ENCODE measurements around the gene CDC25B.

Gene CDC25B

DNA sequence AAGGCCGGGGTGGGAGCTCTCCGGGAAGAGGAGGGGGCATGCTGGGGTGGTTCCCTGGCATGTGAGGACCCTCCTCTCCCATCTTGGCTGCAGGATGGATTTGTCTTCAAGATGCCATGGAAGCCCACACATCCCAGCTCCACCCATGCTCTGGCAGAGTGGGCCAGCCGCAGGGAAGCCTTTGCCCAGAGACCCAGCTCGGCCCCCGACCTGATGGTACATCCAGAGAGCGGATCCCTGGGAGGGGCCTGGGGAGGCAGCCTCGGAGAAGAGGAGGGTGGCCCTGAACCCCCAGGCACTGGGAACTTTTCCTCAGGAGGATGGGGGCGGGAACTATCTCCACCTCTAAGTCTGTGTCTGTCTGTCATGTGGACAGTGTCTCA, 4.8 kb downstream of the CDC25B start:
- WGBS = over 99% methylated on average over 8 of the region's 8 CpGs
- no peak overlapping the region for H2AFZ ChIP-seq (ENCODE audit: low read depth, low read length)
- H3K9ac ChIP-seq (ENCODE audit: low read length) = peak overlapping the region; percentile 25
- no peaks in the 10 kb centered on the region for H3K9me3 ChIP-seq (ENCODE audit: control insufficient read depth, low read length)
- H3K18ac ChIP-seq (ENCODE audit: low read depth in 1 of 2, low read length in 2 of 2) = no peak overlapping the region
- H2BK12ac ChIP-seq (ENCODE audit: low read length in 2 of 2) = peak overlapping the region in 1 of 2 experiments; percentile 12
- H3K23ac ChIP-seq (ENCODE audit: low read length in 2 of 2) = no peak overlapping the region
- H3K4ac ChIP-seq (ENCODE audit: low read depth in 1 of 2, low read length in 2 of 2) = no peak overlapping the region
- H3K79me1 ChIP-seq (replicated peaks; ENCODE audit: low read length, poor library complexity, severe bottlenecking) = peaks cover 30% of the 10 kb centered on the region
- no peak overlapping the region for H3K4me3 ChIP-seq (ENCODE audit: insufficient read depth in 1 of 2, low read depth in 1 of 2, low read length in 2 of 2)
- no peaks in the 10 kb centered on the region for H3K27me3 ChIP-seq (ENCODE audit: control insufficient read depth in 1 of 2, insufficient read depth in 1 of 2, low read length in 2 of 2)
- no peak overlapping the region for H3K14ac ChIP-seq (ENCODE audit: low read length in 2 of 2)
- no peak overlapping the region for H2BK15ac ChIP-seq (ENCODE audit: low read depth, poor library complexity, severe bottlenecking)
- no peak overlapping the region for H3K27ac ChIP-seq (ENCODE audit: low read length, poor library complexity, severe bottlenecking)
- peak overlapping the region; percentile 5 for H4K8ac ChIP-seq (ENCODE audit: low read length)
- peaks cover 37% of the 10 kb centered on the region for H3K4me1 ChIP-seq (ENCODE audit: control insufficient read depth, insufficient read depth, low read depth, low read length)
- DNase-seq = no peak
- H3K4me2 ChIP-seq (ENCODE audit: low read length, poor library complexity, severe bottlenecking) = no peak overlapping the region
- H2BK5ac ChIP-seq (ENCODE audit: low read depth, low read length, poor library complexity, severe bottlenecking) = no peak overlapping the region
- peaks cover 69 to 85% of the 10 kb centered on the region in 2 experiments for H3K36me3 ChIP-seq (ENCODE audit: control insufficient read depth in 1 of 2, insufficient read depth in 2 of 2, low read depth in 1 of 2, low read length in 2 of 2)
- H4K91ac ChIP-seq (ENCODE audit: low read length) = peak overlapping the region; percentile 3
- no peak overlapping the region for H2BK120ac ChIP-seq (ENCODE audit: low read depth, low read length)
- no peak overlapping the region for H2AK5ac ChIP-seq (ENCODE audit: low read length, severe bottlenecking)

DNA sequence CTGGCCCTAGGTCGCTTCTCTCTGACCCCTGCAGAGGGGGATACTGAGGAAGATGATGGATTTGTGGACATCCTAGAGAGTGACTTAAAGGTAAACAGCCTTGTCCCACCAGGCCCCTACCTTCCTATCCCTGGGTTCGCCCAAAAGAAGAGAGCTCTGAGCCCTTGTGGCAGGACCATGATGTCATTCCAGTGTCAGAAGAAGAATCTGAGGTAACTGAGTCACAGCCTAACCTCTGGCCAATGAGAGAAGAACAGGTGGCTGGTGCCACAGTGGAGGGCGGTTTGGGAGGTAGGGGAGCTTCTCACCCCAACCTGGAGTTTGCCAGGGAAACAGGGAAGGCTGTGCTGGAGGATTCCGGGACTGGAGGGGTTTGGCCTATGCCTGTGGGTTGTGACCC, 5.2 kb downstream of the CDC25B start:
- 97% methylated on average over 3 of the region's 4 CpGs for WGBS
- Histone ChIP-seq H3K4me1 (ENCODE audit: control insufficient read depth, insufficient read depth, low read depth, low read length) (peaks cover 41% of the 10 kb centered on the region), H3K4me2 (ENCODE audit: low read length, poor library complexity, severe bottlenecking) (no peak overlapping the region), H2AK5ac (ENCODE audit: low read length, severe bottlenecking) (no peak overlapping the region), H4K8ac (ENCODE audit: low read length) (no peak overlapping the region), H3K14ac (ENCODE audit: low read length in 2 of 2) (no peak overlapping the region), H3K9ac (ENCODE audit: low read length) (peak overlapping the region; percentile 25), H3K9me3 (ENCODE audit: control insufficient read depth, low read length) (no peaks in the 10 kb centered on the region), H4K91ac (ENCODE audit: low read length) (no peak overlapping the region), H2AFZ (ENCODE audit: low read depth, low read length) (no peak overlapping the region), H2BK15ac (ENCODE audit: low read depth, poor library complexity, severe bottlenecking) (no peak overlapping the region), H2BK120ac (ENCODE audit: low read depth, low read length) (no peak overlapping the region), H3K23ac (ENCODE audit: low read length in 2 of 2) (no peak overlapping the region), H3K79me1 (replicated peaks; ENCODE audit: low read length, poor library complexity, severe bottlenecking) (peaks cover 30% of the 10 kb centered on the region), H2BK12ac (ENCODE audit: low read length in 2 of 2) (no peak overlapping the region), H3K36me3 (ENCODE audit: control insufficient read depth in 1 of 2, insufficient read depth in 2 of 2, low read depth in 1 of 2, low read length in 2 of 2) (peaks cover 69 to 89% of the 10 kb centered on the region in 2 experiments), H2BK5ac (ENCODE audit: low read depth, low read length, poor library complexity, severe bottlenecking) (no peak overlapping the region), H3K4me3 (ENCODE audit: insufficient read depth in 1 of 2, low read depth in 1 of 2, low read length in 2 of 2) (no peak overlapping the region), H3K27me3 (ENCODE audit: control insufficient read depth in 1 of 2, insufficient read depth in 1 of 2, low read length in 2 of 2) (no peaks in the 10 kb centered on the region), H3K27ac (ENCODE audit: low read length, poor library complexity, severe bottlenecking) (no peak overlapping the region), H3K4ac (ENCODE audit: low read depth in 1 of 2, low read length in 2 of 2) (no peak overlapping the region), H3K18ac (ENCODE audit: low read depth in 1 of 2, low read length in 2 of 2) (no peak overlapping the region)
- DNase-seq = no peak

DNA sequence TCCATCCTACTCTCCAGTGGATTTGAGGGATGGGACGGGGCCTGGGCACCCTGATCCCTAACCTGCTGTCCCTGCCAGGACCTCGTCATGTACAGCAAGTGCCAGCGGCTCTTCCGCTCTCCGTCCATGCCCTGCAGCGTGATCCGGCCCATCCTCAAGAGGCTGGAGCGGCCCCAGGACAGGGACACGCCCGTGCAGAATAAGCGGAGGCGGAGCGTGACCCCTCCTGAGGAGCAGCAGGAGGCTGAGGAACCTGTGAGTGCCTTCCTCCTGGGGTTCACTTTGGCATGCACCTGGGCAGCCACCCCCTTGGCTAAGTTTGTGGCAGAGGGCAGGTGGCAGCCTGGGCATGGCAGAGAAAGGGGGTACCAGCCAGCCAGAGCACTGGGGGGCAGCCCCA, 5.7 kb downstream of the CDC25B start:
- peak overlapping the region; percentile 2 for H4K91ac ChIP-seq (ENCODE audit: low read length)
- H3K9ac ChIP-seq (ENCODE audit: low read length) = no peak overlapping the region
- peaks cover 26% of the 10 kb centered on the region for H3K79me1 ChIP-seq (replicated peaks; ENCODE audit: low read length, poor library complexity, severe bottlenecking)
- no peak overlapping the region for H3K4ac ChIP-seq (ENCODE audit: low read depth in 1 of 2, low read length in 2 of 2)
- no peak overlapping the region for H4K8ac ChIP-seq (ENCODE audit: low read length)
- DNase-seq = no peak
- no peak overlapping the region for H2BK15ac ChIP-seq (ENCODE audit: low read depth, poor library complexity, severe bottlenecking)
- H2AK5ac ChIP-seq (ENCODE audit: low read length, severe bottlenecking) = no peak overlapping the region
- H3K23ac ChIP-seq (ENCODE audit: low read length in 2 of 2) = no peak overlapping the region
- 98% methylated on average over 13 of the region's 13 CpGs for WGBS
- H3K36me3 ChIP-seq (ENCODE audit: control insufficient read depth in 1 of 2, insufficient read depth in 2 of 2, low read depth in 1 of 2, low read length in 2 of 2) = peaks cover 69 to 89% of the 10 kb centered on the region in 2 experiments
- no peak overlapping the region for H2BK5ac ChIP-seq (ENCODE audit: low read depth, low read length, poor library complexity, severe bottlenecking)
- no peak overlapping the region for H3K27ac ChIP-seq (ENCODE audit: low read length, poor library complexity, severe bottlenecking)
- H3K4me1 ChIP-seq (ENCODE audit: control insufficient read depth, insufficient read depth, low read depth, low read length) = peaks cover 35% of the 10 kb centered on the region
- no peak overlapping the region for H2BK12ac ChIP-seq (ENCODE audit: low read length in 2 of 2)
- H3K9me3 ChIP-seq (ENCODE audit: control insufficient read depth, low read length) = no peaks in the 10 kb centered on the region
- H2BK120ac ChIP-seq (ENCODE audit: low read depth, low read length) = no peak overlapping the region
- no peak overlapping the region for H3K18ac ChIP-seq (ENCODE audit: low read depth in 1 of 2, low read length in 2 of 2)
- no peak overlapping the region for H3K14ac ChIP-seq (ENCODE audit: low read length in 2 of 2)
- H3K27me3 ChIP-seq (ENCODE audit: control insufficient read depth in 1 of 2, insufficient read depth in 1 of 2, low read length in 2 of 2) = no peaks in the 10 kb centered on the region
- no peak overlapping the region for H2AFZ ChIP-seq (ENCODE audit: low read depth, low read length)
- H3K4me2 ChIP-seq (ENCODE audit: low read length, poor library complexity, severe bottlenecking) = no peak overlapping the region
- no peak overlapping the region for H3K4me3 ChIP-seq (ENCODE audit: insufficient read depth in 1 of 2, low read depth in 1 of 2, low read length in 2 of 2)

DNA sequence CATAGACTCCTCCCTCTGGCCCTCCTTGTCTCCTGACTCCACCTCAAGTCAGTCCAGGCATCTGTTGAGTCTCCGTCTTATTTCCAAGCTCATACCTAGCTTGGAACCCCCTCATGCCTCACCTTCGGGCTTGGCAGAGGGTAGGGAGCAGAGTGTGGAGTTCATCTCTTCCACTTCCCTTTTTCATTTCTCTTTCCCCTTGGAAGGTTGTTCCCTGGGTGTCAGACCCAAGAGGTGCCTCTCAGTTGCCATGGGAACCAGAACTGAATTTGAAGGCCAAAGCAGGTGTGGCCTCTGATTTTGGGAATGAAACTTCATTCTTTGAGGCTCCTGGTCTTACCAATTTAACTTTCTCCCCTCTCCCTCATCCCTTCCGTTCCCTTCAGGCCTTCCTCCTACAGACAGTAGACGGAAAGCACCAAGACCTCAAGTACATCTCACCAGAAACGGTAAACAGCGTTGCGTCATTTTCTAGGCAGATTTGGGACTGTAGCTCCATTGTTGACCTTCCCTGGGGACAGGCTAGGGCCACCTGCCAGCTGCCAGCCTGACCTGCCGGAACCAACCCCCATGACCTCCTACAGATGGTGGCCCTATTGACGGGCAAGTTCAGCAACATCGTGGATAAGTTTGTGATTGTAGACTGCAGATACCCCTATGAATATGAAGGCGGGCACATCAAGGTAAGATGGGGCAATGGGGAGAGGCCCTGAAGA, 6.6 kb downstream of the CDC25B start:
- H3K27me3 ChIP-seq (ENCODE audit: control insufficient read depth in 1 of 2, insufficient read depth in 1 of 2, low read length in 2 of 2) = no peaks in the 10 kb centered on the region

More for the DNA sequence above, 6.6 kb downstream of the CDC25B start:
- Histone ChIP-seq H3K9me3 (ENCODE audit: control insufficient read depth, low read length) (no peaks in the 10 kb centered on the region), H2BK120ac (ENCODE audit: low read depth, low read length) (peak overlapping the region; percentile 45), H3K18ac (ENCODE audit: low read depth in 1 of 2, low read length in 2 of 2) (no peak overlapping the region), H3K79me1 (replicated peaks; ENCODE audit: low read length, poor library complexity, severe bottlenecking) (peaks cover 18% of the 10 kb centered on the region), H3K9ac (ENCODE audit: low read length) (no peak overlapping the region), H3K14ac (ENCODE audit: low read length in 2 of 2) (no peak overlapping the region), H3K4me1 (ENCODE audit: control insufficient read depth, insufficient read depth, low read depth, low read length) (peaks cover 34% of the 10 kb centered on the region), H2BK5ac (ENCODE audit: low read depth, low read length, poor library complexity, severe bottlenecking) (no peak overlapping the region), H3K4me3 (ENCODE audit: insufficient read depth in 1 of 2, low read depth in 1 of 2, low read length in 2 of 2) (no peak overlapping the region), H3K4ac (ENCODE audit: low read depth in 1 of 2, low read length in 2 of 2) (no peak overlapping the region), H3K36me3 (ENCODE audit: control insufficient read depth in 1 of 2, insufficient read depth in 2 of 2, low read depth in 1 of 2, low read length in 2 of 2) (peaks cover 63 to 85% of the 10 kb centered on the region in 2 experiments), H2BK12ac (ENCODE audit: low read length in 2 of 2) (no peak overlapping the region), H4K8ac (ENCODE audit: low read length) (no peak overlapping the region), H3K23ac (ENCODE audit: low read length in 2 of 2) (no peak overlapping the region), H2AK5ac (ENCODE audit: low read length, severe bottlenecking) (no peak overlapping the region), H2AFZ (ENCODE audit: low read depth, low read length) (no peak overlapping the region), H4K91ac (ENCODE audit: low read length) (peak overlapping the region; percentile 35), H3K27ac (ENCODE audit: low read length, poor library complexity, severe bottlenecking) (no peak overlapping the region), H2BK15ac (ENCODE audit: low read depth, poor library complexity, severe bottlenecking) (peak overlapping the region; percentile 37), H3K4me2 (ENCODE audit: low read length, poor library complexity, severe bottlenecking) (no peak overlapping the region)
- DNase-seq = no peak
- WGBS = 98% methylated on average over 11 of the region's 11 CpGs

Measured in mesenchymal stem cell (in vitro differentiated cells and primary cell).